Stimulated activated CD8-positive, alpha-beta memory T cell treated with anti-CD3 and anti-CD28 coated beads, Interleukin-12 subunit alpha, Interleukin-12 subunit beta, amount 100 ng/mL, for 24 hours (primary cell): ENCODE data around the gene SRGAP2B.
"Not testable (repeated sequence)": the region's sequence is repeated elsewhere in the genome, so short reads cannot be mapped to it uniquely, and the experiment has no call there.

Source experiments
- DNase-seq: peaks from one replicate; pipeline ENCODE4 v3.0.0-alpha.2; 2020; ENCODE audit errors: extremely low read depth

Gene SRGAP2B

DNA sequence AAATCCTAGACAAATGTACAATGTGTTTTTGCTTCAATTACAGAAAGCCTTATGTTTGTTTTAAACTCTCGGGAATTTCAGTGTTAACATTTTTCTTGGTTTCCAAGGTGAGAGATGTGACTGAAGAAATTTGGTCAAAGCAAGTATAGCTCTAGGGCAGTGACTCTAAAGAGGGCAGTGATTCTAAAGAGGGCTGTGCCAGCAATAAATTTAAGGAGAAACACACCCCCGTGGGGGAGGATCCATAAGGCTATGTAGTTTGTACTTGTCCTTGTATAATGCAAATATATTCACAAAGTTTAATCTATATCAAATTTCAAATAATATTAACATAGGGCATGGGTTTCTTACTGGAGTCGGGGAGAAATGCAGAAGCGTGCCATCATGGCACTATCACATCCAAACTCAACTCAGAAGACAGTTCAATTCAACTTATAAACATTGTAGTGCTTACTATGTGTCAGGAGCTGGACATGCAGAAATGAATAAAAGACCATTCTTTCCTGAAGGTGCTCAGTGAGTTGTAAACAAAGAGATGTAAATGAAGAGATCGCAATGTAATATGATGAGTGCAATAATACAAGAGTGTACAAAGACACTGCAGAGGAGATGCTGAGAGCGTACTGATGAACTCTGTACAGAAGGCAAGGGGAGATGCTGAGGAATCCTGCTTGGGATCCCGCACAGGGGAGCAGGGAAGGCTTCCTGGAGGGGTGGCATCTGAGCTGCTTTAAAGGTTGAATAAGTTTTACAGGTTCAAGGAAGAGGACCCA is 12.5 kb downstream of the SRGAP2B start:
- DNase-seq = not testable (repeated sequence)

DNA sequence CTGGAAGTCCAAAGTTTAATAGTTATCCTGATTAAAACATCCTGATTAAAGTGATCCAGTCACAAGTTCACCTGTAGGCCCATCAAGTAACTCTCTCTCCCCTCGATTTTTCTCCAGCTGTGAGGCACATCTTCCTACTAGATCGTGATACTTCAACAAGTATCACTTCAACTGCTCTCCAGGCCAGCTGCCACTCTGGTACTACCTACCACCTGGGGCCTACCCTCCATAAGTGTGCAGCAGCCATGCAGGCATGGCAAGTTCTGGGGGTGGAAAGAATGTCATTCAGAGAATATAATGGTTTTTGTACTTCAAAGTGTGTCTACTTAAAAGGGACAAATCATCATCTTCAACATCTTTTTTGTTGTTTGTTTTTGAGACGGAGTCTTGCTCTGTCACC is 14.9 kb downstream of the SRGAP2B start:
- not testable (repeated sequence) for DNase-seq

DNA sequence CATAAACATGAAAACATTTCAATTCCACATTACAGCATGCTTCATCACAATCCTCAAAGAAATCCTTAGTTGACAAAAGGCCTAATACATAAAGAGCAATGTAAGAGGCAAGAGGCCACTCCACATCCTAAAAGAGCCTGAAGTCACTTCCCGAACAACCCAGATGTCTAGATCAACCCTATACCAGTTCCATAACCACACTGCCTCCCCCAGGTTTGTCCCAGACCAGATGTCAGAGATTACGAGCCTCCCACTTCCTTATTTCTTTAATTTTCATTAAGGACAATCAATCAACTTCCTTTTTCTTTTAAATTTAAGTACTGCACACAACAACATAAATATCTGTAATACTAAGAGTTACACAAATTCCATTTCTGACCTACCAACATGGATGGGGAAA is 15.4 kb downstream of the SRGAP2B start:
- not testable (repeated sequence) for DNase-seq

DNA sequence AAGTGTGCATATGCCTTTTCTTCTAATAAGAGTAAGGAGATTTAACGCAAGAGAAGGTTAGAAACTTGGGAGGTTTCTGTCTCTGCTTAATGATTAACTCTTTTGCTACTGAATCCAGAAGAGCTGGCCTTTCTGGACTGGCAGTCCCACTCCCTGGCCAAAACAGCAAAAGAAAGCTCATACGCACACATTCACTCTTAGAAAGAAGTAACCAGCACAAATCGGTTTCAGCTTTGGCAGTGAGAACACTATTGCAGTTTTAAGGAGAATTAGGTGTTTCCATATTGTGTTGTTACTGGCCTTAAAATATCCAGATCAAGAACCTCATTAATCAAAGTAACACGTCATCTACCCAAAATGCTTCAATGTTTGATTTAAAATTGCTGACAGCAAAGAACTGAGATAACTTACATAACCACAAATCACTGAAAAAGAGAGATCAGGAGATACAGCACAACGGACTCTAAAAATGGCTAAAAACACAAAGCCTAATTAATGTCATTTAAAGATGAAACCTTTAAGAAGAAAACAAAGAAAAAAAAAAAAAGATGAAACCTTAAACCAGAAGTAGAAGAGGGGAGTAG is 16.2 kb downstream of the SRGAP2B start:
- not testable (repeated sequence) for DNase-seq

DNA sequence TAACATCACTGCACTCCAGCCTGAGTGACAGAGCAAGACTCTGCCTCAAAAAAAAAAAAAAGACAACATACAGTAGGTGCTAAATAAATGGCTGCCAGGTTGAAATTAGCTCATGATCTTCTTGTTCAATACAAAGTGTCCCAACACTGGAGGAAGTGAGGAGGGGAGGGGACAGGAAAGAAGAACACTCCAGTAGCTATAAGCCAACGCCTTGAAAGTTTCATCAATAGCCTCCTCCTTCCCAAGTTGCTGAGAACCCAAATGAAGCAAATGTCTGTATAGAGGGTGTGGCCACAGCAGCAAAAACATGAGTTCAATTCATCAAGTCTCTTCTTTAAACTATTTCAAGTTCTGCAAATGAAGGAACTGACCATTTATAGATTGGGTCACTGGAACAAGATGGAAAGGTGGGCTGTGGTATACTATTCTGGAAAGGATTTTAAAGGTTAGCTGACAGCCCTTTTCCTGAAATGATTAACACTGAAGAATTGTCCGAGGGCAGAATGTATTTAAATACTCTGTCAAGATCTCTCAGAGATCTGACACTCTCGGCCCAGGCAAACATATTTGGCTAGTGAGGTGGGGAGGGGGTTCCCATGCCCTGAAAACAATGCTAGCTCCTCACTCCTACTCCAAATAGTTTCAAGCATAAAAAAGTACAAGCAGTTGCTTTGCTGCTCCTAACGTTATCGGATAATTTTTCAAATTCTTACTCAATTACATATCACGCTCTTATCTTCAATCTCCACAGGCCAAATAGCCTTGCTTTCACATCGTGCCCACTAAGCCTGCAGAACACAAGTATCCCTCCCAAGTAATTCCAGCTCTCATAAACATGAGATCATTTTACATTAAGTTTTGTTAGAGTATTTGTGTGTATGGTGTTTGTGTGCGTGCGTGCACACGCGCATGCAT is 17.0 kb downstream of the SRGAP2B start:
- DNase-seq = not testable (repeated sequence)

DNA sequence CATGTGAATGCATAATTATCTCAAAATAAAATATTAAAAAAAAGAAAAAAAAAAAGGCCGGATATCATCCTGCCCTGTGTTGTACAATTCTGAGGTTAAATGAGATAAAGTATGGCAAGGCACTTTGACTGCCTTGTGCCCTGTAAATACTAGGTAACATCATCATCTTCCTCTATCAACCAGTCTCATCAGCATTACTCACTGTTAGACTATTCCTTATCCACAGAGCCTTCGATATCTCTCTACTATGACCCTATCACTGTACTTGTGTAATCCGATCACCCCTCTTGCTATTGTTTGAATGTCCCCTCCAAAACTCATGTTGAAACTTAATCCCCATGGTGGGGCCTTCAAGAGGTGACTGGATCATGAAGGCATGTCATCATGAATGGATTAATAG is 18.3 kb downstream of the SRGAP2B start:
- DNase-seq = not testable (repeated sequence)

DNA sequence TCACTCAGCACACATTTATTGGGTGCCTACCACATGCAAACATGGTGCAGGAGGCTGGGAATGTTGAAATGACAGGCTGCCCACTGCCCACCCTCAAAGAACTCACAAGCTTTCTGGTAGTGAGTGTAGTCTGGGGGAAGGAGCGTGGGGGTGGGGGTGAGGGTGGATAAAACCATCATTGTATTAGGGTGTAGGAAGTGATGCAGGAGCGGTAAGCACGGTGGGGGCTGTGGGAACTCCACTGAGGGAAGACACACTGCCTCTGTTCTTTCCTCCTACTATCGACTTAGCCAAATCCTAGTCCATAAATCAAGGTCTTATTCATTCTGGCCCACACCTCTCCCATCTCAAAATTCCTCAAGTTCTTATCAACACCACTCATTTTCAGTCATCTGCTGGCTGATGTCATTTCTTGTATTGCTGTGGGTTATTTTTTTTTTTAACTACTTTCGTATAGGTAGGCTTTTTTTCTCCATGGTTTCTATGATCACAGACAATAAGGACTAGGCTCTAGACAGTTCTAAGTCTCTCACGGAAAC is 21.0 kb downstream of the SRGAP2B start:
- DNase-seq = not testable (repeated sequence)

DNA sequence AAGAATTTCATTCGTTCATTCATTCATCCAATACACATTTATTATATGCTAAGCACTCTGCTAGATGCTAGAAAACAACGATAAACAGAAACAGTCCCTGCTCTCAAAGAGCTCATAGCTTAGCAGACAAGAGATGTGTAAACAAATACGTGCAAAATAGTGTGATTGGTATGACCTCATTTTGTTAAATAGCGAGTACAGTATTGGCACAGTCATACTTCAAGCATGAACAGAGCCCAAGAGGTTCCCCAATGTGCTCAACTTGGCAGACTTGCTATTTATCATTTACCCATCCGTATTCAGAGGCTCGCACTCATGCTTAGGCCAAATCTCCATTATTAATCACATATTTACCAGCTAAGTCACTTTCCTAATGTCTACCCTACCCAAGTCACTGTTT is 23.6 kb downstream of the SRGAP2B start:
- not testable (repeated sequence) for DNase-seq

DNA sequence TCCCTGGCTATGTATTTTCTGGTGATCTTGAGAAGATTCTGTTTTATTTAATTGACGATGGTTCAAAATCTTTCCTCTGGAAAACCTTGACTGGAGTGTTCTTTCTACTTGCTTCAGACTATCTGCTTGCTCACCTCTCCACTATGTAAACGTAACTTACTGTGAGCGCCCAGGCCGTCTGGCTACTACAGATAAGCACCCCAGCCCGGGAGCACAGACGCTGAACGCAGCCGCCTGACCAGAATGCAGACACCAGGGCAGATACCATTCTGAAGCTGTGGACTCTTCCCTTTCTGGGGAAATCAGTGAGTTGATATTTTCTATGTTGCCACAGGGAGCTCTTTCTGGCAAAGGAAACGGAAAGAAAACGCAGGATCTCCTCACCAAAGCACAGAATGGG is 28.6 kb downstream of the SRGAP2B start:
- DNase-seq = not testable (repeated sequence)

DNA sequence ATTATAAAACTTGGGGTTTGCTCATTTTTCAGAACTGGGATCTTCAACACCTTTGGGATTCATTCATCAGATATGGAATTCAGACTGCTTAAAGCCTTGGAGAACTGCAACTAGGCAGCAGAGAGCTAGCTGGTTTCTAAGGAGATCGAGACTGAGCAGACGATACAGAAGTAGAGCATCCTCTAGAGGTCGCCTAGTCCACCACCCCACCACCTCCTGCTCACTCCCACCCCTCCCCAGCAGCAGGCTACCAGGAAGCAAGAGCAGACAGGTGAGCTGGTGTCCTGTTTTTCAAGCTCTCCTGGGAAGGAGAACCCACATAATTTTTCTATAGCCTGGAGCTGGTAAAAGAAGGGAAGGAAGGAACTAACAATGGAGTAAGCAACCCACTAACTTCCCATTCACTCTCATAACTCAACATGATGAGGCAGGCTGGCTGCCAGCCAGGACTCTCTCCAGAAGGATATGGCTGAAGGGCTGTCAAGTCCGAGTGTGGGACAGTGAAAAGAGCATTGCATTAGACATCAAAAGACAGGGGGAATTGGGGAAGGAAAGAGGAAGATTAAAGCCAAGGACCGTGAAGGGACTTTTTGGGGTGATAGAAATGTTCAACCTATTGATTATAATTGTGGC is 29.8 kb downstream of the SRGAP2B start:
- not testable (repeated sequence) for DNase-seq

DNA sequence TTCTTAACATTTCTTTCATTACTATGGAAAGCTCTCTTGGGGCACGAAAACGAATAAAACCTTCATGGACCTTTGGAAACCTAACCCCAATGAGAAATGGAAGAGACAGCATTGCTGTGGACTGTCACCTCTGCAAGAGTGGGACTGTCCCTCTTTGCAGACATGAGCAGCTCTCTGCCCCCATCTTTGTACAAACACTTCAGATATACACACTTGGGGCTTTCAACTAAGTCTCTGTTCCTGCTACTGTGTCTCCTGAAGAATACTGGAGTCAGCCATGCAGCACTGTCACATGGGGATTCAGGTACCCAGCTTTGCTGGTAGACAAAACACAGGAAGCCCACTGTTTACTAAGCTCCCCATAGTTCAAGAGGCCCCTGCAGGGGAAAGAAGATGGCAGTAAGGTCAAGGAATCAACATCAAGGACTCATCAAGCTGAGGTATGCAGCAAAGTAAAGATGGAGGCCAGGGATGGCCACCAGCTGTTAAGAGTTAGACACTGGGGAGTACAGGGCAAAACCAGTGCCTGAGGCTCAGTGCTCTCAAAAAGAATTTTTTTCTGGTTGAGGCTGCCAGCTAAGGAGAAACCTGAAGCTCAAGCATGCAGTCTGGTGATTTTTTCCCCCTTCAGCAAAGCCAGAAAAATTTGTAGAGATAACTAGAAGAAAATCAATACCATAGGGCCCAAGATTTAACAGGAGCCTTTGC is 31.0 kb downstream of the SRGAP2B start:
- DNase-seq = not testable (repeated sequence)

DNA sequence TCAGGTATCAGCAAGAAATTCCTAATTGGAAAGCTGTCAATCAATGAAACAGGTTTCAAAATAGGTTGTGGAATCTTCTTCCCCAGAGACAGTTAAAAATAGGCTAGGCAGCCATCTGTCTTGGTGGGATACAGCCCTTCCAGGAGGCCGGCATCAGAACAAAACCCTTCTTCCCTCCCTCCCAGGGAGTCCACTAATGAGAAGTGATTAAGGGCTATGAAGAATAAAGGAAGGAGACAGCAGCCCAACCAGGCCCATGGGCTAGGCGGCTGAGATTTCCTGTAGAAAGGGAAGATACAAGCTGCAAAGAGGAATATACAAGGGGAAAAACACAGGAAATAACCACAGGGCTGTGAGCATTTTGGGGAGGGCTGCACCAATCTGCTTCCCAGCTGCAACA is 31.8 kb downstream of the SRGAP2B start:
- not testable (repeated sequence) for DNase-seq

DNA sequence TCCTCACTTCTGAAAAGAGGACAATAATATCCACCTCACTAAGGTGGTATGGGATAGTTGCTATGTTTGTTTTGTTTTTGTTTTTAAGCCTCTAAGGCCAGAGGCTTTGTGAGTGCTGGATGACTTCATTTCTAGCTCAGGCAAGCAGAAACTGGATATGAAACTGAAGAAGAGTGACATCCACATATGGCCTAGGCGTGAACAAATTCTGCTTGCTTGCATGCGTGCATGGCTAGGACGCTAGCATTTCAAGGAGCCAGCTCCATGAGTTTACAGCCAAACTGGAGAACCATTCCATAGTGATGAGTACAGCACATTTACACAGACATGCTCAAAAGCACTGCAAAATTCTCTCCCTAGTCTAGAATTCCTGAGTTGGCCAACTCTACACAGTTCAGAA is 36.9 kb downstream of the SRGAP2B start:
- not testable (repeated sequence) for DNase-seq

DNA sequence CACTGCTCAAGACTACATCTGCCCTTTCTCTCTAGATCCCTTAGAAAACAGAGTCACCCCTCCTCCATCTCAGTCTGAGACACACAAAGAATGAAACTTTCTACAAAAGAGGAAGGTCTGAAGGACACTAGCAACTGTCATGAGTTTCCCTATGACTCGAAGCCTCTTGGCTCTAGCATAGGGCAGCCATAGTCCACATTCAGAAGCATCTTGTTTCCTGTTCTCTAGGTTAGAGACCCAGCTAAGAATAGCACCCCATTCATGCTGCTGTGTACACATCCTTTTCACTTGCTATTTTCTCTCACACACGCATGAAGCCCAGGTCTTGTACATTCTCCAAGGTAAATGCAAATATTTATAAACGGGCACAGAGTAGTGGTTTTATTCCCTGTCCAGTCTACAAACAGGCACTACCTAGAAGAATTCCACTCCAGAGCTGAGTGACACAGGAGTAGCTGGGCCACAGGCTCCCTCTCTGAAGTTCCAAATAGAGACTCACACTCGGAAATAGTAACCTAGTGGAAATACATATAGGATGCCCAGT is 39.8 kb downstream of the SRGAP2B start:
- not testable (repeated sequence) for DNase-seq

DNA sequence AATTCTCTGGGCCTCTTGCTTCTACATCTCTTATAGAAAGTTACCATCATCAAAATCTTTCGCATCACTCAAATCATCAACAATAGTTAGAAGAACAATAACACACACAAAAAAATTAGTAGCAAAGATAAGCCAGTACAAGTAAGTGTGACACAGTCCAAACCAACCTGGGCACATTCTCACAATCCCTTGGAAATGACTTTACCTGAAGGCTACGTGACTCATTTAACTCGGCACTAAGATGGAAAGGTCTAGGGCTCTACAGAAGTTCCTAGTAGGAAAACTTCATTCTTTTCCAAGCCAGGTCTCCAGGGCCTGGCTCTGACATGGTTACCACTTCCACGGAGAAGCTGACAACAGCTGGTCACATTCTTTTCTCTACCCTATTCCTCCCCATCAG is 41.7 kb downstream of the SRGAP2B start:
- not testable (repeated sequence) for DNase-seq

DNA sequence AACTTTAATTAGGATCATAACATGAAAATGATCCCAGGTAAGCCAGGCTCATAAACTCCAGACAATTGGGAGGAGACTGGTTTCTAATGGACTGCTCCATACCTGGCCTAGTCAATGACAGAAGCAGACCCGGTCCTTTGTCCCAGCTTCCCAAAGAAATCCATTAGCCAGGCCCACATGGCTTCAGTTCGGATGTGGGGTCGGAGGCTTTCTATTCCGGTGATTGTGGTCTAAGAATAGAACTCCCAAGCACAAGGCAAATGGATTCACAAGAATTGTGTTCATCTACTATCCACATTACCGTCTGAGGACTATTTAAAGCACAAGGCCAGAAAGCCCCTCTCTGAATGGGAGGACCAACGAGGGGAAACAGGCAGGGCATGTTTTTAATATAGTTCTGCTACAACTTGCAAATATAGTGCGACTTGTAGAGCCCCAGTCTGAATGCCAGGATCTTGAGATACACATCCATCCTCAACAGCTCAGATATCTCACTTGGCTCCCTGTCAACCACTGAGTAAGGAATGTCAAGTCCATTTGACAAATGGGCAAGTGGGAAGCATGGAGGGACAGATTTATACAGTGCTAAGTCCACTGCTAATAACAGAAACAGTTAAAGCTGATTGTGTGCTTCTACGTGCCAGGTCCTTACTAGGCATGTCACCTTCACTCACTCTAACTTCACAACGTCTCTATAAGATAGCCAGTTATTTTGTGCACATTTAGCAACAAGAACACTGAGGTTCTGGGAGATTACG is 42.9 kb downstream of the SRGAP2B start:
- DNase-seq = not testable (repeated sequence)

DNA sequence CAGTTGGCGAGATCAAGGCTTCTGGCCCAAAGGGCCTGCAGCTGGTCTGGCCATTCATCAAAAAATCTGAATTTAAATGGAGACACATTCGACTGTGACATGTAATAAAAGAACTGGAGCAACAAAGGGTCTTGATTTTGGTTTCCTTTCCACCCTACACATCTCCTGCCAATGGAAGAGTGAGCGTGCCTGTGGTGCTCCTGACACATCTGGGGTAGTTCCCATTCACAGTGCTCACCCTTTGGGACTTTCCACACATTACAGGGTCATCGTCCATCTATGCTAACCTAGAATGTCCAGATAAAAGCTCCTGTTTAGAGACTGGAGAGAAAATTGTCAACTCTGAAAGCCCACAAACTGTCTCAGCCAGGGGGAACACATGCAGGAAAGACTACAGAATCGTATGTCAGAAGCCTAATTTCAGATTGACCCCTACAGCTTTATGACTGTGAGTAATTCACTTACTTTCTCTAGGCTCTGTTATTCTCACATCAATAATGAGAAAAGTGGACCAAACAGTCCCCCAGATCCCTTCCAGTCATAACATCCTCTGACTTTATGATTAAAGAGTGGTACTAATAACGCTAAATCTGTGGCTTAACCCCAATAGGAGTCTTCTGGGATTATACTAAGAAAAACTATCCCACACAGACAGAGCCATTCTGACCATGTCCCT is 46.8 kb downstream of the SRGAP2B start:
- DNase-seq = not testable (repeated sequence)

DNA sequence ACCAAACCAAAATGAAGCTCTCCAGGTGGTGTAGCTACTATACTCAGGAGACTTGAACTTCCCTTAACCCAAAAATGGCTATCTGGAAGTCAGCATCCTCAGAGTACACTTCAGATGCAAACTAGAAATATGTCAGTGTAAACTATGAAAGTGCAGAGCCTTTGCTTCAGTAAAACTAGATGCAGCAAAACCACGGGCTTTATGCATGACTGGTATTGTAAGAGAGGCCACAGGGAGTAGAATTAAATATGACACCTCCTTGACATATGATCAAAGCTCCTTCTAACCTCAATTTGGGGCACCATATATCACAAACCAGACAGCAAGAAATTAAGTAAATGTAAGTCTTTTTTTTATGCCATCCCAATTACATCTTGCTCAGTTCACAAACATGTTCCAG is 47.6 kb downstream of the SRGAP2B start:
- DNase-seq = not testable (repeated sequence)

DNA sequence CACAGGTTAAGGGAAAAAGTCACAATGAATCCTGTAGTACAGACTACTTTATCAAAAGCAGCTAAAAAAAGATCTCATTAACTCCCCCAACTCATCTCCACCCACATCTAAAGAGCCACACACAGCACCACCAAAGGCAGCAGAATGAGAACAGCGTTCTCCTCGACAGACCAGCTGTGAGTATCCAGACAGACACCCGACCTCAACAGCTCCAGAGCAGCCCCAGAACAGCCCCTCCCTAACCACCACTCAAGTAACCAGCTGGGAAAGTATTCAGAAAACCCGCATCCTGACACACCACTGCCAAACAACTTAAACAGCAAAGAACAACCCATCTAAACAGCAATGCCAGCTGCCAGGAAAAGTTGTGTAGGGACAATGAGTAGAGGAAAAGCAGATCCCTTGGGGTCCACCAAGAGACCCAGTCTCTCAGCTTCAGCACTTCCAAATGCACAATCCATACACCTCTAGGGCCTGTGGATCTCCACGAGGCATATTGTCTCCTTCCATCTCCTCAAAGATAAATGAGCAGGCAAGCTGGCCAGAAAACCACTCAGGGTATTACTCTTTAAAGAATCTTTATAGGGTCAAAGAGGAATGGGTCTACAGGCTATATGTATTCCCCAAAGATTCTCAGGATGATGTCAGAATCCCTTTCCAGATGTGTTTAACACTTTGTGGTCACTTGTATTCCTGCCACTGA is 49.4 kb downstream of the SRGAP2B start:
- DNase-seq = not testable (repeated sequence)
